Memory B cell (primary cell): Measurements from ENCODE around the gene SFSWAP.

Experiments
- ATAC-seq: fragments of 150-1000 bp; cut with Tn5 transposase; 2 replicates; pipeline ENCODE4 v1.10.0; 2021; ENCODE audit warnings: low read depth, mild to moderate bottlenecking, moderate library complexity
- DNase-seq, 2 donors: peaks; one replicate each; pipeline ENCODE4 v3.0.0; 2022; ENCODE audit warnings: low spot score in 2 of 2
- H3K27ac Mint-ChIP-seq: one replicate; pipeline ENCODE4 v1.8.0; 2022; ENCODE audit warnings: mild to moderate bottlenecking, moderate library complexity, mixed read lengths
- H3K27me3 Mint-ChIP-seq: one replicate; pipeline ENCODE4 v1.8.0; 2022; ENCODE audit warnings: mixed read lengths
- H3K36me3 Mint-ChIP-seq: one replicate; pipeline ENCODE4 v1.8.0; 2022; ENCODE audit warnings: mild to moderate bottlenecking, mixed read lengths
- H3K4me1 Mint-ChIP-seq: one replicate; pipeline ENCODE4 v1.8.0; 2022; ENCODE audit warnings: mixed read lengths
- H3K4me3 Mint-ChIP-seq: one replicate; pipeline ENCODE4 v1.8.0; 2022; ENCODE audit warnings: mild to moderate bottlenecking, moderate library complexity, mixed read lengths
- H3K9me3 Mint-ChIP-seq: one replicate; pipeline ENCODE4 v1.8.0; 2022; ENCODE audit warnings: mixed read lengths

The SFSWAP gene

GRCh38 chr12:131829791-131830334, 119.0 kb downstream of the SFSWAP start:
- Mint-ChIP-seq H3K9me3 (no peaks in the 10 kb centered on the region), H3K36me3 (no peaks in the 10 kb centered on the region), H3K4me3 (peak overlapping the region; percentile 89), H3K27ac (no peak overlapping the region), H3K27me3 (peaks cover 13% of the 10 kb centered on the region), H3K4me1 (peaks cover 12% of the 10 kb centered on the region)
- DNase-seq (no peak), ATAC-seq (peak; percentile 4)

GRCh38 chr12:131830335-131830913, 119.5 kb downstream of the SFSWAP start:
- H3K27ac Mint-ChIP-seq, result no peak overlapping the region
- DNase-seq, result peak; percentile 58 to 68

GRCh38 chr12:131830914-131831571, 120.2 kb downstream of the SFSWAP start:
- DNase-seq (no peak), ATAC-seq (no peak)
- H3K36me3 Mint-ChIP-seq, result no peaks in the 10 kb centered on the region
- peaks cover 11% of the 10 kb centered on the region for H3K27me3 Mint-ChIP-seq
- no peaks in the 10 kb centered on the region for H3K9me3 Mint-ChIP-seq
- H3K4me3 Mint-ChIP-seq, result peak overlapping the region; percentile 78
- no peak overlapping the region for H3K27ac Mint-ChIP-seq
- peaks cover 12% of the 10 kb centered on the region for H3K4me1 Mint-ChIP-seq

More at GRCh38 chr12:131830335-131830913, 119.5 kb downstream of the SFSWAP start:
- ATAC-seq, result peak; percentile 60
- Mint-ChIP-seq H3K36me3 (no peaks in the 10 kb centered on the region), H3K27me3 (peaks cover 13% of the 10 kb centered on the region), H3K4me3 (peak overlapping the region; percentile 78), H3K9me3 (no peaks in the 10 kb centered on the region), H3K4me1 (peaks cover 12% of the 10 kb centered on the region)

GRCh38 chr12:131831635-131832041, 120.7 kb downstream of the SFSWAP start:
- H3K9me3 Mint-ChIP-seq, result no peaks in the 10 kb centered on the region
- no peak overlapping the region for H3K27ac Mint-ChIP-seq
- no peak overlapping the region for H3K4me3 Mint-ChIP-seq
- H3K36me3 Mint-ChIP-seq, result no peaks in the 10 kb centered on the region
- peaks cover 7% of the 10 kb centered on the region for H3K27me3 Mint-ChIP-seq
- DNase-seq, result no peak
- ATAC-seq, result no peak
- H3K4me1 Mint-ChIP-seq, result peaks cover 12% of the 10 kb centered on the region

- Mint-ChIP-seq H3K36me3 (no peaks in the 10 kb centered on the region), H3K9me3 (no peaks in the 10 kb centered on the region), H3K4me3 (no peak overlapping the region), H3K27me3 (peaks cover 4% of the 10 kb centered on the region), H3K27ac (no peak overlapping the region), H3K4me1 (peaks cover 7% of the 10 kb centered on the region)
- no peak for DNase-seq
- no peak for ATAC-seq
These were observed 121.7 kb downstream of the SFSWAP start for GRCh38 chr12:131832321-131833231.

- no peak overlapping the region for H3K4me3 Mint-ChIP-seq
- no peaks in the 10 kb centered on the region for H3K9me3 Mint-ChIP-seq
- DNase-seq (no peak), ATAC-seq (no peak)
- H3K36me3 Mint-ChIP-seq, result no peaks in the 10 kb centered on the region
- H3K27ac Mint-ChIP-seq, result no peak overlapping the region
- H3K4me1 Mint-ChIP-seq, result peaks cover 6% of the 10 kb centered on the region
- peaks cover 4% of the 10 kb centered on the region for H3K27me3 Mint-ChIP-seq
These were observed 122.5 kb downstream of the SFSWAP start for GRCh38 chr12:131833288-131833895.

- no peaks in the 10 kb centered on the region for H3K9me3 Mint-ChIP-seq
- H3K27ac Mint-ChIP-seq, result no peak overlapping the region
- no peak for DNase-seq
- ATAC-seq, result no peak
- peaks cover 6% of the 10 kb centered on the region for H3K4me1 Mint-ChIP-seq
- no peak overlapping the region for H3K4me3 Mint-ChIP-seq
- H3K36me3 Mint-ChIP-seq, result no peaks in the 10 kb centered on the region
- H3K27me3 Mint-ChIP-seq, result peaks cover 5% of the 10 kb centered on the region
These were observed 123.2 kb downstream of the SFSWAP start for GRCh38 chr12:131833896-131834641.

- no peak for ATAC-seq
- H3K27ac Mint-ChIP-seq, result no peak overlapping the region
- DNase-seq, result no peak
- H3K4me3 Mint-ChIP-seq, result no peak overlapping the region
- no peaks in the 10 kb centered on the region for H3K36me3 Mint-ChIP-seq
- H3K27me3 Mint-ChIP-seq, result peaks cover 4% of the 10 kb centered on the region
- H3K4me1 Mint-ChIP-seq, result peaks cover 2% of the 10 kb centered on the region
- H3K9me3 Mint-ChIP-seq, result no peaks in the 10 kb centered on the region
These were observed 124.1 kb downstream of the SFSWAP start for GRCh38 chr12:131834798-131835615.

GRCh38 chr12:131835616-131836171, 124.8 kb downstream of the SFSWAP start:
- H3K27ac Mint-ChIP-seq, result no peak overlapping the region
- H3K4me3 Mint-ChIP-seq, result no peak overlapping the region
- no peaks in the 10 kb centered on the region for H3K9me3 Mint-ChIP-seq
- DNase-seq, result no peak
- no peaks in the 10 kb centered on the region for H3K36me3 Mint-ChIP-seq
- peaks cover 2% of the 10 kb centered on the region for H3K4me1 Mint-ChIP-seq
- no peak for ATAC-seq
- peaks cover 4% of the 10 kb centered on the region for H3K27me3 Mint-ChIP-seq

- Mint-ChIP-seq H3K4me1 (no peaks in the 10 kb centered on the region), H3K9me3 (no peaks in the 10 kb centered on the region), H3K36me3 (no peaks in the 10 kb centered on the region), H3K4me3 (no peak overlapping the region), H3K27me3 (peaks cover 4% of the 10 kb centered on the region), H3K27ac (no peak overlapping the region)
- DNase-seq, result no peak
- no peak for ATAC-seq
These were observed 125.3 kb downstream of the SFSWAP start for GRCh38 chr12:131836193-131836592.

- H3K27me3 Mint-ChIP-seq, result peaks cover 2% of the 10 kb centered on the region
- H3K4me1 Mint-ChIP-seq, result no peaks in the 10 kb centered on the region
- H3K27ac Mint-ChIP-seq, result no peak overlapping the region
- H3K9me3 Mint-ChIP-seq, result no peaks in the 10 kb centered on the region
- no peak overlapping the region for H3K4me3 Mint-ChIP-seq
- no peak for ATAC-seq
- DNase-seq, result no peak
- no peaks in the 10 kb centered on the region for H3K36me3 Mint-ChIP-seq
These were observed 126.0 kb downstream of the SFSWAP start for GRCh38 chr12:131836714-131837397.
